Spleen (tissue), 11 donors: ENCODE measurements around the gene EXOC4. TPM values are rescaled to one million over a fixed set of nuclear protein-coding genes. Genes with fewer than 3 reads are reported as not detected.

Source experiments
- DNase-seq: peaks from one replicate; pipeline ENCODE4 v3.0.0-alpha.2; 2020
- H3K27ac ChIP-seq, 8 donors: fragments of 200-600 bp; sonication (generic) in 7 of 8; 1 replicate in 4 of 8; 2 replicates in 4 of 8; pipeline versions ENCODE4 v1.5.0 to v1.8.0; 2016 to 2021; ENCODE audit warnings: inconsistent platforms in 4 of 8, mild to moderate bottlenecking in 4 of 8, moderate library complexity in 1 of 8
- H3K27me3 ChIP-seq, 7 donors: fragments of 200-600 bp; sonication (generic) in 6 of 7; replicated peaks in 1 of 7; 1 replicate in 4 of 7; 2 replicates in 3 of 7; pipeline versions ENCODE4 v1.5.0 to v1.8.0; 2016 to 2021; ENCODE audit warnings: inconsistent platforms in 3 of 7, mild to moderate bottlenecking in 1 of 7
- H3K36me3 ChIP-seq, 6 donors: fragments of 200-600 bp; sonication (generic) in 5 of 6; 1 replicate in 4 of 6; 2 replicates in 2 of 6; pipeline versions ENCODE4 v1.5.0 to v1.8.0; 2016 to 2021; ENCODE audit warnings: inconsistent platforms in 2 of 6
- H3K4me1 ChIP-seq, 6 donors: fragments of 200-600 bp; sonication (generic) in 5 of 6; 1 replicate in 3 of 6; 2 replicates in 3 of 6; pipeline versions ENCODE4 v1.5.0 to v1.8.0; 2016 to 2021; ENCODE audit warnings: inconsistent platforms in 3 of 6
- H3K4me3 ChIP-seq, 8 donors: fragments of 200-600 bp; sonication (generic) in 7 of 8; 1 replicate in 4 of 8; 2 replicates in 4 of 8; pipeline versions ENCODE4 v1.5.0 to v1.8.0; 2016 to 2021; ENCODE audit warnings: inconsistent platforms in 4 of 8, mild to moderate bottlenecking in 4 of 8, moderate library complexity in 2 of 8
- H3K9me3 ChIP-seq, 8 donors: fragments of 200-600 bp; sonication (generic) in 7 of 8; 1 replicate in 4 of 8; 2 replicates in 4 of 8; pipeline versions ENCODE4 v1.5.0 to v1.8.0; 2016 to 2021; ENCODE audit warnings: inconsistent platforms in 4 of 8
- POLR2A ChIP-seq, 3 donors: fragments of 450-650 bp; IDR thresholded peaks; one replicate each; pipeline ENCODE4 v1.5.1; 2017; ENCODE audit warnings: antibody characterized with exemption in 3 of 3, mild to moderate bottlenecking in 1 of 3
- POLR2AphosphoS5 ChIP-seq, 3 donors: sonication (generic); formaldehyde crosslinking; IDR thresholded peaks; one replicate each; pipeline ENCODE4 v1.5.1; 2017; ENCODE audit warnings: antibody characterized with exemption in 3 of 3
- WGBS, 5 donors: extraction: QIAGEN DNeasy Blood & Tissue Kit in 3 of 5; methylation state at CpG; one replicate each; pipeline versions ENCODE4 v1.1.5 to v1.1.7; 2013 to 2018; 5-methylcytosine and 5-hydroxymethylcytosine counted together
- intact Hi-C: fragments of 100-400 bp; cut with DNase I; formaldehyde crosslinking; loops from one replicate; pipeline ENCODE4 v1.15.0; 2023; ENCODE audit warnings: low total_unique reads
- polyA plus RNA-seq, 3 donors: library from polyadenylated mRNA; stranded (reverse); fragments of 200-250 nt; gene quantifications; one replicate each; pipeline ENCODE4 v1.2.1, GENCODE V29; 2013
- total RNA-seq, 7 donors: library from RNA; depleted of rRNA in 3 of 7; stranded (reverse); fragments of >200 nt in 3 of 7; fragmentation: NEBNext Ultra II Directional in 4 of 7; extraction: Animal tissue kit (Norgen Biotek cat#: 25700) in 4 of 7; gene quantifications; one replicate each; pipeline versions ENCODE4 v1.1.0 to v1.2.1, GENCODE V29; 2016 to 2021
- TF ChIP-seq, protein P1 (sequence below), 11 experiments: fragments of 200-600 bp in 7 of 11; fragments of 450-650 bp in 4 of 11; sonication (generic) in 4 of 11; IDR thresholded peaks in 8 of 11; conservative IDR thresholded peaks in 3 of 11; 1 replicate in 7 of 11; 2 replicates in 4 of 11; pipeline versions ENCODE4 v1.4.0 to v1.8.0; 2016 to 2021; ENCODE audit warnings: antibody characterized with exemption in 11 of 11, inconsistent platforms in 4 of 11, mild to moderate bottlenecking in 1 of 11
- donor health status: healthy with polysubstance abuse.
- donor health status: DM: no; HTN: no; CAD: no; lungs with moderate emphysema.
- donor health status: DM: no; HTN: no; CAD: no.
- donor health status: Bipolar disorder and iron deficiency.
- donor health status: healthy.
- donor health status: DM: no; HTN: no; CAD: no.
- donor health status: DM: yes; HTN: yes; CAD: no.

Gene EXOC4
- total and polyA plus RNA-seq, 10 donors = 14.1 to 138 (median 102) TPM

DNA sequence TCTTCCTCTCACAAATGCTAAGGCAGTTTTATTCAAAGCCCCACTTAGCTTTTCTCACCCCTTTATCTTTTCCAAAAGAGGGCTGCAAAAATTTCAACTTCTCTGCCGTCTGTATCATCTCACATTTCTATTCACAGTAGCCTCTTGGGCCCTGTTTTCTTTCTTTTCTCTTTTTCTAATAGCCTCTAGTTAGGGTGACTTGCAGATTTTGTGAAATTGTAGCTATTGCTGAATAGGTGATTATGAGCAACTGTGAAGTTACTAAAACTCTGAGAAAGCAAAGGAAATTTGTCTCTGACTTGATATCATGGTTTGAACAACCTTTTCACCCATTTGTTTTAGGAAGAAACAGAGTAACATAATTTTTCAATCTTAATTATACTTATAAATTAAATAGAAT lies 29.2 kb downstream of the EXOC4 start:
- Histone ChIP-seq H3K9me3 (no peaks in the 10 kb centered on the region), H3K27ac (no peak overlapping the region), H3K27me3 (no peaks in the 10 kb centered on the region), H3K36me3 (peaks cover 0 to 43% (median 5%) of the 10 kb centered on the region in 6 donors), H3K4me1 (peaks cover 0 to 16% (median 8%) of the 10 kb centered on the region in 6 donors), H3K4me3 (no peak overlapping the region)
- no peak for DNase-seq
- intact Hi-C loops = no loop called here
- WGBS, 5 donors = 85 to 98% (median 95%) methylated on average over 1 of the region's 1 CpG
- TF ChIP-seq POLR2A (IDR thresholded peaks at IDR 0.05) (no peak), POLR2AphosphoS5 (IDR thresholded peaks at IDR 0.05) (no peak)

DNA sequence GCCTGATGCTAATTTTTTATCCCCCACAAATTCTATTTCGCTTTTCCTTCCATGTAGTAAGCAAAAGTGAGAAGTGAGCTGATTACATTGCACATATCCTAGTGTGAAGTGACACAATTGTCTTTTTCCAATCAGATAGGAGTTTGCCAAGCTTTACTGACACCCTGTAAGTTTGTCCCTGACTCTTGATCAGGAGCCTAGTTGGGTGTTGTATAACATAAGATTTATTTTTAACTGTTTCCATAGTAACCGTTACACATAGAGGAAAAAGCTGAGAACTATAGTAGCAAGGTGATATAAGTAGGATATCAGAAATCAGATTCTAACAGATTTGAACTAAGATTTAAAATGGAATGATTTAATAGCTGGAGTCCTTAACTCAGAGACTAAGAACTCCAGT lies 31.2 kb downstream of the EXOC4 start:
- WGBS, 5 donors = 86 to 95% (median 92%) methylated on average over 2 of the region's 2 CpGs
- no peak overlapping the region for H3K4me3 ChIP-seq
- H3K27me3 ChIP-seq = no peaks in the 10 kb centered on the region
- intact Hi-C loops = no loop called here
- no peak for DNase-seq
- H3K36me3 ChIP-seq = peaks cover 0 to 33% (median 5%) of the 10 kb centered on the region in 6 donors
- H3K9me3 ChIP-seq = no peaks in the 10 kb centered on the region
- H3K27ac ChIP-seq = no peak overlapping the region
- H3K4me1 ChIP-seq = peaks cover 0 to 16% (median 8%) of the 10 kb centered on the region in 6 donors
- no peak for TF ChIP-seq POLR2A (IDR thresholded peaks at IDR 0.05)
- TF ChIP-seq, protein P1, sequence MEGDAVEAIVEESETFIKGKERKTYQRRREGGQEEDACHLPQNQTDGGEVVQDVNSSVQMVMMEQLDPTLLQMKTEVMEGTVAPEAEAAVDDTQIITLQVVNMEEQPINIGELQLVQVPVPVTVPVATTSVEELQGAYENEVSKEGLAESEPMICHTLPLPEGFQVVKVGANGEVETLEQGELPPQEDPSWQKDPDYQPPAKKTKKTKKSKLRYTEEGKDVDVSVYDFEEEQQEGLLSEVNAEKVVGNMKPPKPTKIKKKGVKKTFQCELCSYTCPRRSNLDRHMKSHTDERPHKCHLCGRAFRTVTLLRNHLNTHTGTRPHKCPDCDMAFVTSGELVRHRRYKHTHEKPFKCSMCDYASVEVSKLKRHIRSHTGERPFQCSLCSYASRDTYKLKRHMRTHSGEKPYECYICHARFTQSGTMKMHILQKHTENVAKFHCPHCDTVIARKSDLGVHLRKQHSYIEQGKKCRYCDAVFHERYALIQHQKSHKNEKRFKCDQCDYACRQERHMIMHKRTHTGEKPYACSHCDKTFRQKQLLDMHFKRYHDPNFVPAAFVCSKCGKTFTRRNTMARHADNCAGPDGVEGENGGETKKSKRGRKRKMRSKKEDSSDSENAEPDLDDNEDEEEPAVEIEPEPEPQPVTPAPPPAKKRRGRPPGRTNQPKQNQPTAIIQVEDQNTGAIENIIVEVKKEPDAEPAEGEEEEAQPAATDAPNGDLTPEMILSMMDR (IDR thresholded peaks at IDR 0.05 in 8 of 11, conservative IDR thresholded peaks at IDR 0.05 in 3 of 11) = no peak
- no peak for TF ChIP-seq POLR2AphosphoS5 (IDR thresholded peaks at IDR 0.05)

DNA sequence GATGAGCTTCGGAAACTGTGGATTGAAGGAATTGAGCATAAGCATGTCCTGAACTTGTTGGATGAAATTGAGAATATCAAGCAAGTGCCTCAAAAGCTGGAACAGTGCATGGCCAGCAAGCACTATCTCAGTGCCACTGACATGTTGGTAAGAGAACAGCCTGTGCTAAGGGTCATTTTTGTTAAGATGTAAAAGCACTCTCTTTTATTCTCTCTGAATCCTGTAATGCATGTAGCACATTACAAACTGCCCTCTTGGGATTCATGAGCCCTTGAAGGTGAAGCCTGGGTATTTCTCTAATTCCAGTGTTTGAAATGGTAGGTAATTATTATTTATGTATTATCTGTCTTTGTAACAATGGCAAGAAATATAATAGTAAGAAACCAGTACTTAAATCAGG lies 36.1 kb downstream of the EXOC4 start:
- H3K27ac ChIP-seq = no peak overlapping the region
- peaks cover 0 to 55% (median 19%) of the 10 kb centered on the region in 6 donors for H3K36me3 ChIP-seq
- DNase-seq = no peak
- TF ChIP-seq POLR2A (IDR thresholded peaks at IDR 0.05) (no peak), POLR2AphosphoS5 (IDR thresholded peaks at IDR 0.05) (no peak)
- TF ChIP-seq, protein P1 (IDR thresholded peaks at IDR 0.05 in 8 of 11, conservative IDR thresholded peaks at IDR 0.05 in 3 of 11) = no peak
- H3K4me1 ChIP-seq = peaks cover 0 to 16% (median 8%) of the 10 kb centered on the region in 6 donors
- H3K4me3 ChIP-seq = no peak overlapping the region
- intact Hi-C loops = no loop called here
- H3K9me3 ChIP-seq = no peaks in the 10 kb centered on the region
- 91 to 100% (median 96%) methylated on average over 1 of the region's 1 CpG for WGBS, 5 donors
- no peaks in the 10 kb centered on the region for H3K27me3 ChIP-seq

GRCh38 chr7:133290041-133290440 lies 37.2 kb downstream of the EXOC4 start:
- Histone ChIP-seq H3K4me1 (peaks cover 0 to 14% (median 7%) of the 10 kb centered on the region in 6 donors), H3K9me3 (no peaks in the 10 kb centered on the region), H3K4me3 (no peak overlapping the region), H3K36me3 (peaks cover 0 to 55% (median 19%) of the 10 kb centered on the region in 6 donors), H3K27ac (no peak overlapping the region), H3K27me3 (no peaks in the 10 kb centered on the region)
- WGBS, 5 donors = 94 to 100% (median 97%) methylated on average over 1 of the region's 1 CpG
- DNase-seq = no peak
- TF ChIP-seq POLR2A (IDR thresholded peaks at IDR 0.05) (no peak), POLR2AphosphoS5 (IDR thresholded peaks at IDR 0.05) (no peak)
- TF ChIP-seq, protein P1 (IDR thresholded peaks at IDR 0.05 in 8 of 11, conservative IDR thresholded peaks at IDR 0.05 in 3 of 11) = no peak
- intact Hi-C loops = no loop called here
